GM18858 (cell line): ENCODE results near the gene PML.

Experiments
- ATAC-seq: cut with Tn5 transposase; IDR thresholded peaks from one replicate; pipeline ENCODE4 v1.9.1; 2021; ENCODE audit not compliant: unreplicated experiment

Gene PML

GRCh38 chr15:73994413-73994883 lies at the start of gene PML:
Gene PML (plus strand): TSS chr15:73994716. CDS start chr15:73994813, 97 bp downstream.
- no peak for ATAC-seq

GRCh38 chr15:73945130-73945508 lies 49.4 kb upstream of the PML start:
- ATAC-seq, result no peak

- ATAC-seq, result no peak
Measured at GRCh38 chr15:73946046-73946721, 48.3 kb upstream of the PML start.

- no peak for ATAC-seq
Measured at GRCh38 chr15:73946795-73947370, 47.6 kb upstream of the PML start.

- ATAC-seq, result no peak
Measured at GRCh38 chr15:73947651-73948050, 46.9 kb upstream of the PML start.

GRCh38 chr15:73948396-73948795 lies 46.1 kb upstream of the PML start:
- no peak for ATAC-seq

- ATAC-seq, result no peak
Measured at GRCh38 chr15:73948982-73949381, 45.5 kb upstream of the PML start.

- no peak for ATAC-seq
Measured at GRCh38 chr15:73949496-73949895, 45.0 kb upstream of the PML start.

GRCh38 chr15:73950479-73950830 lies 44.1 kb upstream of the PML start:
- ATAC-seq, result no peak

GRCh38 chr15:73950831-73951561 lies 43.5 kb upstream of the PML start:
- no peak for ATAC-seq

- no peak for ATAC-seq
Measured at GRCh38 chr15:73951601-73952000, 42.9 kb upstream of the PML start.

- no peak for ATAC-seq
Measured at GRCh38 chr15:73952171-73952912, 42.2 kb upstream of the PML start.

GRCh38 chr15:73952913-73953750 lies 41.4 kb upstream of the PML start:
- ATAC-seq, result no peak

GRCh38 chr15:73954188-73955145 lies 40.0 kb upstream of the PML start:
- no peak for ATAC-seq

GRCh38 chr15:73955326-73955725 lies 39.2 kb upstream of the PML start:
- ATAC-seq, result no peak

GRCh38 chr15:73955861-73956742 lies 38.4 kb upstream of the PML start:
- no peak for ATAC-seq

- no peak for ATAC-seq
Measured at GRCh38 chr15:73956743-73957135, 37.8 kb upstream of the PML start.

- no peak for ATAC-seq
Measured at GRCh38 chr15:73957276-73957675, 37.2 kb upstream of the PML start.

GRCh38 chr15:73957785-73958184 lies 36.7 kb upstream of the PML start:
- ATAC-seq, result no peak
